GM12878 (cell line): ENCODE results near the gene TIMM22. TPM values are rescaled to one million over a fixed set of nuclear protein-coding genes. Genes with fewer than 3 reads are reported as not detected.
A peak's percentile ranks its signal among the peaks of the same experiment; 100 is the strongest.

ENCODE experiments used
- ATAC-seq: fragments of 200-7000 bp; cut with Tn5 transposase; 3 replicates; pipeline ENCODE4 v1.9.1; 2020; ENCODE audit warnings: mild to moderate bottlenecking, moderate library complexity
- BruUV-seq: library from RNA; stranded (reverse); fragments of 400-500 nt; replicated peaks from 2 replicates; lab custom pipeline; 2021; lab: Mats Ljungman, UMichigan
- CTCF ChIA-PET: fragments of 300-600 bp; sonication (Branson Sonifier 250); formaldehyde crosslinking; extraction: SDS; loops from one replicate; lab custom pipeline; 2021; ENCODE audit warnings: inconsistent platforms; lab: Yijun Ruan, JAX
- POLR2A ChIA-PET: fragments of 350-600 bp; formaldehyde crosslinking; extraction: SDS; loops from one replicate; lab custom pipeline; 2021; ENCODE audit warnings: inconsistent platforms; lab: Charles Lee
- RAD21 ChIA-PET: fragments of 300-600 bp; sonication (Branson Sonifier 250); formaldehyde crosslinking; loops from one replicate; lab custom pipeline; 2023; ENCODE audit warnings: antibody characterized with exemption; ENCODE audit not compliant: unreplicated experiment; lab: Charles Lee
- SMC1A ChIA-PET: fragments of 300-600 bp; sonication (Branson Sonifier 250); formaldehyde crosslinking; loops from one replicate; lab custom pipeline; 2023; ENCODE audit not compliant: unreplicated experiment, uncharacterized antibody; lab: Charles Lee
- DNase-seq: peaks from one replicate; pipeline ENCODE4 v3.0.0-alpha.2; 2011; ENCODE audit warnings: low read depth, low spot score
- FAIRE-seq: peaks from 3 replicates; lab custom pipeline; 2011; peaks lifted over from hg19 to GRCh38; lab: Jason Lieb, UNC
- H2AFZ ChIP-seq: 2 replicates; pipeline ENCODE4 v1.6.0; 2011; ENCODE audit warnings: low read depth, low read length, control low read depth; ENCODE audit not compliant: control insufficient read depth
- H3K27ac ChIP-seq: 2 replicates; pipeline ENCODE4 v1.5.1; 2011; ENCODE audit warnings: control low read depth; ENCODE audit not compliant: control insufficient read depth, insufficient read depth
- H3K27me3 ChIP-seq, 2 experiments: replicated peaks in 1 of 2; 2 replicates each; pipeline versions ENCODE4 v1.6.0 to v1.6.1; 2011; ENCODE audit warnings: low read length in 1 of 2; ENCODE audit not compliant: control insufficient read depth in 2 of 2, insufficient read depth in 2 of 2
- H3K36me3 ChIP-seq, 2 experiments: 2 replicates each; pipeline ENCODE4 v1.5.1; 2011; ENCODE audit warnings: low read length in 1 of 2; ENCODE audit not compliant: control insufficient read depth in 2 of 2, insufficient read depth in 2 of 2
- H3K4me1 ChIP-seq: 2 replicates; pipeline ENCODE4 v1.6.1; 2011; ENCODE audit warnings: mild to moderate bottlenecking, low read length, moderate library complexity, mixed read lengths; ENCODE audit not compliant: control insufficient read depth, insufficient read depth
- H3K4me2 ChIP-seq: 2 replicates; pipeline ENCODE4 v1.6.0; 2011; ENCODE audit warnings: control low read depth; ENCODE audit not compliant: control insufficient read depth, insufficient read depth
- H3K4me3 ChIP-seq: fragments of 200-600 bp; sonication (generic); 2 replicates; pipeline ENCODE4 v1.5.1; 2016
- H3K79me2 ChIP-seq: 2 replicates; pipeline ENCODE4 v1.6.0; 2011; ENCODE audit warnings: low read length; ENCODE audit not compliant: control insufficient read depth, insufficient read depth
- H3K9ac ChIP-seq: 2 replicates; pipeline ENCODE4 v1.8.0; 2011; ENCODE audit warnings: low read length, control low read depth, mixed read lengths; ENCODE audit not compliant: control insufficient read depth, insufficient read depth
- H3K9me3 ChIP-seq: replicated peaks from 3 replicates; pipeline ENCODE4 v1.5.1; 2011; ENCODE audit warnings: mild to moderate bottlenecking, low read length; ENCODE audit not compliant: control insufficient read depth, insufficient read depth
- H4K20me1 ChIP-seq: 2 replicates; pipeline ENCODE4 v1.6.0; 2011; ENCODE audit not compliant: control insufficient read depth, insufficient read depth
- IKZF1 ChIP-seq: fragments of 450-650 bp; conservative IDR thresholded peaks from 2 replicates; pipeline ENCODE4 v1.6.1; 2017; ENCODE audit warnings: antibody characterized with exemption, mild to moderate bottlenecking
- POLR2A ChIP-seq: IDR thresholded peaks from 2 replicates; pipeline ENCODE4 v1.6.1; 2011; ENCODE audit warnings: low read depth, mild to moderate bottlenecking, low read length
- WGBS: methylation state at CpG from one replicate; pipeline ENCODE4 v1.1.6; 2016; ENCODE audit warnings: low lambda C conversion rate; ENCODE audit not compliant: insufficient replicate concordance, insufficient coverage; ENCODE audit errors: missing lambda C conversion rate; 5-methylcytosine and 5-hydroxymethylcytosine counted together
- in situ Hi-C: fragments of 300-500 bp; cut with MboI; formaldehyde crosslinking; loops from 9 replicates; pipeline ENCODE4 v1.14.3; 2018; ENCODE audit warnings: mixed read lengths
- intact Hi-C: fragments of 100-400 bp; cut with micrococcal nuclease; formaldehyde crosslinking; loops from one replicate; pipeline ENCODE4 v1.14.2; 2022; ENCODE audit not compliant: unreplicated experiment
- microRNA-seq: library from miRNA; unstranded; fragments of <30 nt; microRNA quantifications from one replicate; pipeline ENCODE4, GENCODE V29; 2018
- polyA plus RNA-seq, 11 experiments: library from polyadenylated mRNA; depleted of rRNA in 4 of 11; unstranded in 6 of 11; stranded (reverse) in 5 of 11; fragments of >200 nt; fragmentation: Nextera tagmentation in 4 of 11; fragmentation: Illumina TruSeq in 1 of 11; extraction: Ambion mirVana in 4 of 11; extraction: Trizol in 1 of 11; gene quantifications; 1 replicate in 1 of 11; 2 replicates in 10 of 11; pipeline versions ENCODE4 v1.2.1 to v1.2.3, GENCODE V29; 2011 to 2016; ENCODE audit warnings: inconsistent platforms in 2 of 11, missing spikeins in 2 of 11, low read depth in 1 of 11
- small RNA-seq: library from RNA; depleted of rRNA; stranded (forward); fragments of <200 nt; gene quantifications from one replicate; pipeline ENCODE3, GENCODE V24; 2014
- total RNA-seq, 4 experiments: library from RNA; depleted of rRNA in 3 of 4; stranded (reverse); fragments of >200 nt in 3 of 4; fragmentation: Illumina TruSeq in 1 of 4; extraction: Trizol in 1 of 4; gene quantifications; 2 replicates each; pipeline versions ENCODE4 v1.2.1 to v1.2.3, GENCODE V29; 2013 to 2021

Gene TIMM22
- total and polyA plus RNA-seq, 10 of the 15 experiments (the other 5 are each of a cell fraction or from before 2014, with no cell fraction given) = 4.4 to 25.0 (median 10.6) TPM

DNA sequence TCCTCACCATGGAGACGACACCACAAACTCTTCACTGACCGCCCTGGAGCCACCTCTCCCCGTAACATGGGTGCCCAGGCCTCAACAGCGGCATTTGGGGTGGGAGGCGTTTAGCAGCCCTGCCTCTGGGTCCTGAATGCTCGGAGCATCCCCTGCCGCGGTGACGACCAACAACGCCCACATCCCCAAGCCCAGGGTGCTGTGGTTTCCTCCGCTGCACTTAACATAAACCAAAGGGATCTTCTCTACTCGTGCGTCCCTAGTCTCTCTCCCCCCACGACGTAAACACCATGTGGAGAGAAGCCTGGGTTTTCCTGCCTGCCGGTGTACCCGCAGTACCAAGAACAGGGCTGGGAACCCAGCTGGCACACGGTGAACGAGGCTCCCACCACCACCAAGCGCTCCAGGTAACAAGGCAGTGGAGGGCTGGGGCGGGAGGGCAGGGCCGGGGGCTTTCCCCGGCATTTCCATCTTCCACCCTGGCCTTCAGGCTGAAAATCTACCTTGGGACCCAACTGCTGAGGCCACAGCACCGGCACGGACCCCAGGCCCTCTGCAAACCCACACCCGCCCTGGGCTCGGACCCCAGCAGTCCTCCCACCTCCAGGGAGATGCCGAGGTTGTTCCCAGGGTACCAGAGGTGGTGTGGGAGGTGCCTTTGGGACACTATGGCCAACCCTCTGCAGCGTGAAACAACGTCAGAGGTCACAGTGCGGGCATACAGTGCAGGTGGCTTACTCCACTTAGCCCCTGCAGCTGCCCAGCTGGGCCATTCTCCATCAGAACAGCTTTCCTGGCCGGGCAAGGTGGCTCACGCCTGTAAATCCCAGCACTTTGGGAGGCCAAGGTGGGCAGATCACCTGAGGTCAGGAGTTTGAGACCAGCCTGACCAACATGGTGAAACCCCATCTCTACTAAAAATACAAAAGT is 54.3 kb downstream of the TIMM22 start:
- WGBS = 94% methylated on average over 27 of the region's 33 CpGs
- no peaks in the 10 kb centered on the region for H3K4me1 ChIP-seq
- intact Hi-C loops = no loop called here
- no peaks in the 10 kb centered on the region for H3K9me3 ChIP-seq
- TF ChIP-seq POLR2A (peak; percentile 53; the same call in 1 of the 2 replicates), IKZF1 (no peak)
- DNase-seq = no peak
- in situ Hi-C loops = no loop called here
- no peak overlapping the region for H3K27ac ChIP-seq
- no peak overlapping the region for H3K9ac ChIP-seq
- no peak for FAIRE-seq
- ATAC-seq = no peak
- no peaks in the 10 kb centered on the region; the same call in 1 of the 2 replicates for H4K20me1 ChIP-seq
- no TSS peak for BruUV-seq
- H2AFZ ChIP-seq = no peak overlapping the region
- SMC1A ChIA-PET = no interaction called here
- CTCF ChIA-PET = no interaction called here
- no peak overlapping the region for H3K4me3 ChIP-seq
- POLR2A ChIA-PET = no interaction called here
- no peaks in the 10 kb centered on the region for H3K79me2 ChIP-seq
- H3K4me2 ChIP-seq = no peak overlapping the region
- H3K36me3 ChIP-seq = peaks cover 6 to 8% of the 10 kb centered on the region in 2 experiments
- no peaks in the 10 kb centered on the region for H3K27me3 ChIP-seq
- RAD21 ChIA-PET = no interaction called here

Small RNAs within 50 kb of the gene (microRNA-seq; reads per million reads assigned to microRNA genes)
- gene MIR3183 = 0.75 reads per million

Small RNAs within 50 kb of the gene (small RNA-seq; reads per million reads assigned to genes)
- not detected for gene MIR3183

Other genes with a start within 250 kb of the TIMM22 start
- gene GEMIN4, start 244.9 kb upstream of the TIMM22 start, total RNA-seq (2014; rRNA removed) = 32.9 and 37.3 TPM in 2 replicates
- 10.1 and 11.9 TPM in 2 replicates for gene GEMIN4, start 244.9 kb upstream of the TIMM22 start, total RNA-seq (2014; rRNA removed; fragmentation: Illumina TruSeq; extraction: Trizol)
- gene GEMIN4, start 244.9 kb upstream of the TIMM22 start, total RNA-seq (2021) = 47.7 and 49.1 TPM in 2 replicates
- gene GEMIN4, start 244.9 kb upstream of the TIMM22 start, polyA plus RNA-seq (2011; rRNA removed) = 7.0 and 31.6 TPM in 2 replicates
- gene GEMIN4, start 244.9 kb upstream of the TIMM22 start, polyA plus RNA-seq (2014; fragmentation: Illumina TruSeq; extraction: Trizol) = 28.0 and 48.2 TPM in 2 replicates
- gene GEMIN4, start 244.9 kb upstream of the TIMM22 start, polyA plus RNA-seq (2014; fragmentation: Nextera tagmentation; extraction: Ambion mirVana) = 1 to 10 TPM; 2.4 to 5.0 TPM
- 27.3 and 33.1 TPM in 2 replicates for gene GEMIN4, start 244.9 kb upstream of the TIMM22 start, polyA plus RNA-seq (2014; rRNA removed)
- gene GEMIN4, start 244.9 kb upstream of the TIMM22 start, polyA plus RNA-seq (2016; fragmentation: Nextera tagmentation; extraction: Ambion mirVana) = 10 to 100 TPM; 53.3 to 55.6 TPM
- 40.8 and 53.9 TPM in 2 replicates for gene GLOD4, start 214.8 kb upstream of the TIMM22 start, total RNA-seq (2014; rRNA removed)
- 59.9 and 65.3 TPM in 2 replicates for gene GLOD4, start 214.8 kb upstream of the TIMM22 start, total RNA-seq (2014; rRNA removed; fragmentation: Illumina TruSeq; extraction: Trizol)
- 68.2 and 72.0 TPM in 2 replicates for gene GLOD4, start 214.8 kb upstream of the TIMM22 start, total RNA-seq (2021)
- gene GLOD4, start 214.8 kb upstream of the TIMM22 start, polyA plus RNA-seq (2011; rRNA removed) = 87.1 and 108 TPM in 2 replicates
- gene GLOD4, start 214.8 kb upstream of the TIMM22 start, polyA plus RNA-seq (2014; fragmentation: Illumina TruSeq; extraction: Trizol) = 67.4 and 72.0 TPM in 2 replicates
- 100 to 1,000 TPM in 1 of 2 experiments, 10 to 100 TPM in 1; 83.4 to 107 TPM for gene GLOD4, start 214.8 kb upstream of the TIMM22 start, polyA plus RNA-seq (2014; fragmentation: Nextera tagmentation; extraction: Ambion mirVana)
- 67.1 and 79.0 TPM in 2 replicates for gene GLOD4, start 214.8 kb upstream of the TIMM22 start, polyA plus RNA-seq (2014; rRNA removed)
- gene GLOD4, start 214.8 kb upstream of the TIMM22 start, polyA plus RNA-seq (2016; fragmentation: Nextera tagmentation; extraction: Ambion mirVana) = 10 to 100 TPM; 90.7 to 91.3 TPM
- 43.3 and 48.9 TPM in 2 replicates for gene MRM3, start 214.8 kb upstream of the TIMM22 start, total RNA-seq (2014; rRNA removed)
- gene MRM3, start 214.8 kb upstream of the TIMM22 start, total RNA-seq (2014; rRNA removed; fragmentation: Illumina TruSeq; extraction: Trizol) = 19.1 and 22.4 TPM in 2 replicates
- gene MRM3, start 214.8 kb upstream of the TIMM22 start, total RNA-seq (2021) = 25.7 and 26.9 TPM in 2 replicates
- 30.3 and 34.2 TPM in 2 replicates for gene MRM3, start 214.8 kb upstream of the TIMM22 start, polyA plus RNA-seq (2011; rRNA removed)
- 16.5 and 18.7 TPM in 2 replicates for gene MRM3, start 214.8 kb upstream of the TIMM22 start, polyA plus RNA-seq (2014; fragmentation: Illumina TruSeq; extraction: Trizol)
- 1 to 10 TPM; 2.3 to 6.0 TPM for gene MRM3, start 214.8 kb upstream of the TIMM22 start, polyA plus RNA-seq (2014; fragmentation: Nextera tagmentation; extraction: Ambion mirVana)
- 26.3 and 34.1 TPM in 2 replicates for gene MRM3, start 214.8 kb upstream of the TIMM22 start, polyA plus RNA-seq (2014; rRNA removed)
- gene MRM3, start 214.8 kb upstream of the TIMM22 start, polyA plus RNA-seq (2016; fragmentation: Nextera tagmentation; extraction: Ambion mirVana) = 10 to 100 TPM; 41.0 to 41.8 TPM
- 0.54 and 0.68 TPM in 2 replicates for gene NXN, start 17.4 kb upstream of the TIMM22 start, total RNA-seq (2014; rRNA removed)
- 0.14 and 0.36 TPM in 2 replicates for gene NXN, start 17.4 kb upstream of the TIMM22 start, total RNA-seq (2014; rRNA removed; fragmentation: Illumina TruSeq; extraction: Trizol)
- gene NXN, start 17.4 kb upstream of the TIMM22 start, total RNA-seq (2021) = 0.29 and 0.36 TPM in 2 replicates
- 0.46 and 1.2 TPM in 2 replicates for gene NXN, start 17.4 kb upstream of the TIMM22 start, polyA plus RNA-seq (2011; rRNA removed)
- gene NXN, start 17.4 kb upstream of the TIMM22 start, polyA plus RNA-seq (2014; fragmentation: Illumina TruSeq; extraction: Trizol) = 0.24 and 0.48 TPM in 2 replicates
- gene NXN, start 17.4 kb upstream of the TIMM22 start, polyA plus RNA-seq (2014; fragmentation: Nextera tagmentation; extraction: Ambion mirVana) = under 1 TPM; 0.04 to 0.10 TPM
- gene NXN, start 17.4 kb upstream of the TIMM22 start, polyA plus RNA-seq (2014; rRNA removed) = 0.10 and 0.61 TPM in 2 replicates
- gene NXN, start 17.4 kb upstream of the TIMM22 start, polyA plus RNA-seq (2016; fragmentation: Nextera tagmentation; extraction: Ambion mirVana) = under 1 TPM; 0.24 to 0.25 TPM
- 35.6 and 49.4 TPM in 2 replicates for gene ABR, start 182.9 kb downstream of the TIMM22 start, total RNA-seq (2014; rRNA removed)
- 20.8 and 24.4 TPM in 2 replicates for gene ABR, start 182.9 kb downstream of the TIMM22 start, total RNA-seq (2014; rRNA removed; fragmentation: Illumina TruSeq; extraction: Trizol)
- 101 and 112 TPM in 2 replicates for gene ABR, start 182.9 kb downstream of the TIMM22 start, total RNA-seq (2021)
- 17.6 and 41.4 TPM in 2 replicates for gene ABR, start 182.9 kb downstream of the TIMM22 start, polyA plus RNA-seq (2011; rRNA removed)
- gene ABR, start 182.9 kb downstream of the TIMM22 start, polyA plus RNA-seq (2014; fragmentation: Illumina TruSeq; extraction: Trizol) = 39.5 and 40.5 TPM in 2 replicates
- gene ABR, start 182.9 kb downstream of the TIMM22 start, polyA plus RNA-seq (2014; fragmentation: Nextera tagmentation; extraction: Ambion mirVana) = 1 to 10 TPM; 1.4 to 2.5 TPM
- 38.6 and 53.1 TPM in 2 replicates for gene ABR, start 182.9 kb downstream of the TIMM22 start, polyA plus RNA-seq (2014; rRNA removed)
- gene ABR, start 182.9 kb downstream of the TIMM22 start, polyA plus RNA-seq (2016; fragmentation: Nextera tagmentation; extraction: Ambion mirVana) = 10 to 100 TPM; 16.5 to 21.4 TPM